GM19324 (cell line): Measurements from ENCODE around the gene HPD.
A peak's percentile ranks its signal among the peaks of the same experiment; 100 is the strongest.
"Not testable (repeated sequence)": the region's sequence is repeated elsewhere in the genome, so short reads cannot be mapped to it uniquely, and the experiment has no call there.

Source experiments
- ATAC-seq: cut with Tn5 transposase; IDR thresholded peaks from one replicate; pipeline ENCODE4 v1.9.1; 2021; ENCODE audit warnings: mild to moderate bottlenecking, moderate library complexity; ENCODE audit not compliant: unreplicated experiment, low FRiP score

HPD gene

DNA sequence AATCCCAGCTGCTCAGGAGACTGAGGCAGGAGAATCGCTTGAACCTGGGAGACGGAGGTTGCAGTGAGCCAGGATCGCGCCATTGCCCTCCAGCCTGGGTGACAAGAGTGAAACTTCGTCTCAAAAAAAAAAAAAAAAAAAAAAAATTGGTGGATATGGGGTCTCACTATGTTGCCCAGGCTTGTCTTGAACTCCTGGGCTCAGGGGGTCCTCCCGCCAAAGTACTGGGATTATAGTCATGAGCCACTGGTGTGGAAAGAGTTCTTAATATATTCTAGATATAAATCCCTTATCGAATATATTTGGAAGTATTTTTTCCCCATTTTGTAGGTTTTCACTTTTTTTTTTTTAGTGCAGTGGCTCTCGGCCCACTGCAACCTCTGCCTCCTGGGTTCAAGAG lies 10.6 kb upstream of the HPD start:
- ATAC-seq = not testable (repeated sequence)

GRCh38 chr12:121866331-121866730 lies 7.7 kb upstream of the HPD start:
- ATAC-seq = no peak

GRCh38 chr12:121861636-121862254 lies 3.1 kb upstream of the HPD start:
- ATAC-seq = no peak

DNA sequence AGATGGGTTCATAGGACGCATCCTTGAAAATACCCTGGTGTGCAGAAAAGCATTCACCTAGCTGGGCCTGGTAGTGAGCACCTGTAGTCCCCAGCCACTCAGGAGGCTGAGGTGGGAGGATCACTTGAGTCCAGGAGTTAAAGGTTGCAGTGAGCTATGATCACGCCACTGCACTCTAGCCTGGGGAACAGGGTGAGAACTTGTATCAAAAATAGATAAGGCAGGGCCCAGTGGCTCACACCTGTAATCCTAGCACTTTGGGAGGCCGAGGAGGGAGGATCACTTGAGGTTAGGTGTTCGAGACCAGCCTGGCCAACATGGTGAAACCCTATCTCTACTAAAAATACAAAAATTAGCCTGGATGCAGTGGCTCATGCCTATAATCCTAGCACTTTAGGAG lies 2.0 kb upstream of the HPD start:
- ATAC-seq = not testable (repeated sequence)

DNA sequence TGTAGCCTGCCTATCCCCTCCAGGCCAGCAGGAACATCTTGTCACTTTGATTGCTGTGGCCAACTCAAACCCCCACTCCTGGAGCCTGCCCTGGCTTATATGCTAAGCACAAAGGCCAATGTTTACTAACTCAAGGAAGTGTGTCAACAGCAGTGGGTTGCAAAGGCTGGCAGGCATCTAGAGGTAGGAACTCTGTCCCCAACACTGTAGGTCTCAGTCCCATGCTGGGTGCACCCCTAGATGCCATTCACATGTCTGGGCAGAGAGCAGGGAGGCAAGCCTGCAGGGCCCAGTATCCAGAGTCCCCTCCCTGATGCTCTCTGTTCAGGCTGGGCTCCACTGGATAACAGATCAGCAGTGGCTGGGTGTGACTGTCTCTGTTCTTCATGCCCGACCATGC lies 1.6 kb upstream of the HPD start:
- ATAC-seq = no peak

GRCh38 chr12:121858318-121858661 lies 369 bp downstream of the HPD start:
- ATAC-seq = no peak

DNA sequence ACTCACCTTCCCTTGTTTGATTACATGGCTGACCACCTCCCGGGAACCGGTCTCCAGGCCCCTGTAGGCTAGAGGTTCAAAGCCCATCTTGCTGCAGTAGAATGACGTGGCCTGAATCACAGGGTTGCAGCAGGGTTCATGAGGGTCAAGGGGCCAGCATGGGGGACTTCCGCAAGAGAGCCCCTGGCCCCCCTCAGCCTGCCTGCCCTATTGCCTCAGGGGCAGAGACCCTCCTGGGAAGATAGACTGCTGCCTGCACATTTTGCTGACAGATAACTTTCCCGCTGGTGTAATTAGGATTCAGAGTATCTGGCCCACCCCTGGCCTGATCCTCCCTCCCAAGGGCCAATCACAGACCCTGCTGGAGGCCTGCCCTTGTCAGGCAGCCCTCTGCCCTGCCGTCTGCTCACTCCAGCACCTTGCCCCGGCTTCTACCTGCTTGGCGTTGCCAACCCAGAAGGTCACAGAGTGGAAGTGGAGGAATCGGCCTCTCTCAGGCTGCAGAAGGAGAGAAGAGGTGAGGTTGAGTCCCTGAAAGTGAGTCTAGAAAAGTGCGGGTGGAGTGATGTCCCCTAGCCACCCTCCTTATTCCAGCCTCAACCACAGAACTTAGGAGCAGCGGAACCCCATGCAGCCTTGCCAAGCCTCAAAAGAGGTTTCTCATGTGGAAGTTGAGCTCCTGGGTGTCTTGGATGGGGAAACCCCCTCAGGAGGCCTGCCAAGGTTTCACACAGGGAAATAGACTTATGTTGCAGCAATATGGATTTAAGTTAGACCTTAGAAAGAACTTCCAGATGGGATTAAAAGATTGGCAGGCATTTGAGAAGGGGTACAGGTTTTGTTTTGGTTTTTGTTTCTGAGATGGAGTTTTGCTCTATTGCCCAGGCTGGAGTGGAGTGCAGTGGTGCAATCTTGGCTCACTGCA lies 1.1 kb downstream of the HPD start:
- no peak for ATAC-seq

- ATAC-seq = not testable (repeated sequence)
Observed at GRCh38 chr12:121852392-121852791, 6.3 kb downstream of the HPD start.

GRCh38 chr12:121849665-121850064 lies 9.0 kb downstream of the HPD start:
- no peak for ATAC-seq

- no peak for ATAC-seq
Observed at GRCh38 chr12:121849211-121849610, 9.4 kb downstream of the HPD start.

GRCh38 chr12:121845701-121846100 lies 13.0 kb downstream of the HPD start:
- ATAC-seq = no peak

DNA sequence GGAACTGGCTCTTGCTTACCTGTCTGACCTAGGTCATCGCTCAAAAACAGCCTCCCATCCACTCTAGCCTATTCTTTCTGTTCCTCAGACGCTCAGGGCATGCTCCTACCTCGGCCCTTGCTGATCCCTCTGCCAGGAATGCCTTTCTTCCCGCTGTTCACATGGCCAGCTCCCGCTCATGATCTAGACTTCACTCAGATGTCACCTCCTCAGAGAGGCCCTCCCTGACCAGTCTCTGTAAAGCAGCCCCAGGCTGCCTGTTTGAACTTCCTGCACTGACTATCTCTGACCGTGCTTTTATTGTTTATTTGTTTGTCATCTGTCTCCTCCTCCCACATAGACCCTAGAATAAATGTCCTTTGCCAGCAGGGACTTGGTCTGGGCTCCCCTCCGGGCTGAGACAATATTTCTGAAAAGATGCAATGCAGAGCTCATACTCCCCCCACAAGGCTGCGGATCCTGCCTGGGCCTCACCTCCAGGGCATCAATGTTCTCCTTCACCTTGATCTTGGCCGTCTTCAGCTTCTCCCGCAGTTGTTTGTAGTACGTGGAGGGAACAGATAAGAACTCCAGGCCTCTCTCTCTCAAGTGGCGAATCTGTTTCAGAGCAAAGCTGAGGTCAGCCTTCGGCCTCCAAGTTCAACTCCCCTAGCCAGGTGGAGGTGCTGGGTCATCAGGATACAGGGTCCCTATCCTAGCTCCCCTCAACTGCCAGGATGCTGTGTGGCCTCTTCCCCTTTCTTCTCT lies 15.2 kb downstream of the HPD start:
- ATAC-seq = no peak

GRCh38 chr12:121839993-121840761 lies 18.5 kb downstream of the HPD start:
- no peak for ATAC-seq

DNA sequence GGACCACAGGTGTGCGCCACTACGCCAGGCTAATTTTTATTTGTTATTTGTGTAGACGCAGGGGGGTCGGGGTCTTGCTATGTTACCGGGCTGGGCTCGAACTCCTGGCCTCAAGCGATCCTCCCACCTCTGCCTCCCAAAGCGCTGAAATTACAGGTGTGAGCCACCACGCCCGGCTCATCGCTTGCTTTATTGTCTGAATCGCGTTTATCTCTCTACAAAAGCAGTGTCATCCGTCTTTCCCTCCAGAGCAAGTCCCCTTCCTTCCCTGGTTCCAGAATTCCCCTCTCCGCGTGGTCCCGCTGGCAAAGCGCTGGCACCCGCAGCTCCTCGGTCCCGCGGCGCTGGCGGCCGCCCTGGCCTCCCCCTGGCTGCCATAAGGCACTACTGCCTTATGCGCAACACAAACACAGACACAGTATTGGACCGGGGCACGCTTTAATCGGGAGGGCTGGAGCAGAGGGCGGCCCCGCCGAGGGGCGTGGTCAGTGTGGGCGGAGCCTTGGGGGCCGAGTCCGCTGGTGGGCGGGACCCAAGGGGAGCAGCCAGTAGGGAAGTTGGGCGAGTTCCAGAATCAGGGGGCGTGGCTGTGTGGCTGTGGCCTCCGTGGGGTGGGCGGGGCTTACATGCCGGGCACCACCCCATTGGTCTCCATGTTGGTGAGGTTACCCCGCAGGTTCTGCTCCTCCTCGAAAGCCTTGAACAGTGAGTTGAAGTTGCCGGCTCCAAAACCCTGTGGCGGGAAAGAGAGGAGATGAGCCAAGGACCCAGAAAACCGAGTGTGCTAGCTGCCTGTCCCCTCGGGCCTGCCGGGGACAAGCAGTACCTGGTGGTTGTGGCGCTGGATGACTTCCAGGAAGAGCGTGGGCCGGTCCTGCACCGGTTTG lies 19.3 kb downstream of the HPD start:
- peak; percentile 95 for ATAC-seq

DNA sequence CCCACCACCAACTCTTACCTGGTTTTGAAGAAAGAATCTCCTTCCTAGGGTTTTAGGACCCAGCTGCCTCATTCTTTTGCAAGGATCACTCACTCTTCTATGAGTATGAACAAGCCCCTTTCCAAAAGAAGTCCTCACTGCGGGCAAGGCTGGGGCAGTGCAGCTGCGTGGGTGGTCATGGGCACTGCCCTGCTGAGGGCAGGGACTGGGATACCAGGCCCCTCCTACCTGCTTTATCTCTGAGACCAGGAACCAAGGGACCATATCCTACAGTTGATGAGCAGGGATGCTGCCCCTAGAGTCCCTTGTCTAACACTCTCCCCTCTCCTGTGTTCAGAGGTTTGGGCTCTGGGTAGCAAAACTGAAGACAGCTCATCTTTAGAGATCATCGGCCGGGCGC lies 20.5 kb downstream of the HPD start:
- ATAC-seq = no peak

GRCh38 chr12:121837680-121838079 lies 21.0 kb downstream of the HPD start:
- ATAC-seq = no peak

GRCh38 chr12:121831571-121832245 lies 27.0 kb downstream of the HPD start:
- ATAC-seq = no peak

GRCh38 chr12:121830588-121831265 lies 27.9 kb downstream of the HPD start:
- no peak for ATAC-seq

GRCh38 chr12:121830134-121830533 lies 28.5 kb downstream of the HPD start:
- ATAC-seq = no peak
